Stimulated activated CD4-positive, alpha-beta T cell treated with anti-CD3 and anti-CD28 coated beads, Interleukin-1b, Interleukin-23, amount 100 ng/mL, for 48 hours (primary cell): ENCODE results near the gene TAF4B.

ENCODE experiments used
- DNase-seq: peaks from one replicate; pipeline ENCODE4 v3.0.0-alpha.2; 2020

TAF4B gene

GRCh38 chr18:26394047-26394654, 167.9 kb downstream of the TAF4B start:
- DNase-seq: no peak

- DNase-seq: no peak
Measured at GRCh38 chr18:26397019-26397418, 170.8 kb downstream of the TAF4B start.

GRCh38 chr18:26403491-26403890, 177.2 kb downstream of the TAF4B start:
- no peak for DNase-seq

GRCh38 chr18:26405190-26405801, 179.1 kb downstream of the TAF4B start:
- no peak for DNase-seq

- no peak for DNase-seq
Measured at GRCh38 chr18:26406324-26406723, 180.1 kb downstream of the TAF4B start.

- no peak for DNase-seq
Measured at GRCh38 chr18:26406854-26407517, 180.7 kb downstream of the TAF4B start.

- no peak for DNase-seq
Measured at GRCh38 chr18:26407736-26408601, 181.7 kb downstream of the TAF4B start.

GRCh38 chr18:26409091-26409490, 182.8 kb downstream of the TAF4B start:
- no peak for DNase-seq

- no peak for DNase-seq
Measured at GRCh38 chr18:26414901-26415440, 188.7 kb downstream of the TAF4B start.

GRCh38 chr18:26415631-26416030, 189.4 kb downstream of the TAF4B start:
- no peak for DNase-seq

GRCh38 chr18:26416652-26417150, 190.5 kb downstream of the TAF4B start:
- no peak for DNase-seq

- DNase-seq: no peak
Measured at GRCh38 chr18:26417190-26417589, 190.9 kb downstream of the TAF4B start.

GRCh38 chr18:26418225-26418624, 192.0 kb downstream of the TAF4B start:
- DNase-seq: no peak

GRCh38 chr18:26419746-26420145, 193.5 kb downstream of the TAF4B start:
- no peak for DNase-seq

GRCh38 chr18:26421503-26421902, 195.3 kb downstream of the TAF4B start:
- DNase-seq: no peak

GRCh38 chr18:26421931-26422330, 195.7 kb downstream of the TAF4B start:
- DNase-seq: no peak

GRCh38 chr18:26422472-26423162, 196.4 kb downstream of the TAF4B start:
- no peak for DNase-seq

GRCh38 chr18:26424428-26425147, 198.3 kb downstream of the TAF4B start:
- no peak for DNase-seq

- DNase-seq: no peak
Measured at GRCh38 chr18:26425148-26425531, 198.9 kb downstream of the TAF4B start.

- no peak for DNase-seq
Measured at GRCh38 chr18:26429535-26430226, 203.4 kb downstream of the TAF4B start.
